Peyer's patch (tissue), 4 donors: Measurements from ENCODE around the gene TBXAS1.

ENCODE experiments used
- CTCF ChIP-seq, 6 experiments: fragments of 450-650 bp in 4 of 6; fragments of 200-600 bp in 2 of 6; sonication (generic) in 1 of 6; IDR thresholded peaks; one replicate each; pipeline ENCODE4 v1.5.1; 2017 to 2019; ENCODE audit warnings: antibody characterized with exemption in 6 of 6, mild to moderate bottlenecking in 3 of 6, moderate library complexity in 1 of 6
- POLR2A ChIP-seq, 2 donors: fragments of 450-650 bp; IDR thresholded peaks; one replicate each; pipeline ENCODE4 v1.5.1; 2017; ENCODE audit warnings: antibody characterized with exemption in 2 of 2, mild to moderate bottlenecking in 2 of 2, moderate library complexity in 2 of 2

- TF ChIP-seq CTCF (IDR thresholded peaks at IDR 0.05) (no peak), POLR2A (IDR thresholded peaks at IDR 0.05) (no peak)
Measured at GRCh38 chr7:139852482-139852845, 23.4 kb downstream of the TBXAS1 start.
